Measurements from ENCODE around the gene PPP1R37.

PPP1R37 gene

GRCh38 chr19:45071545-45071938, 21.4 kb upstream of the PPP1R37 start:
- in situ Hi-C loops (cut with HindIII; ENCODE audit: low sequenced_read_pairs): no loop called here
- H3K4me3 ChIP-seq (ENCODE audit: low read depth, low read length): no peak overlapping the region
- TF ChIP-seq, protein P1, sequence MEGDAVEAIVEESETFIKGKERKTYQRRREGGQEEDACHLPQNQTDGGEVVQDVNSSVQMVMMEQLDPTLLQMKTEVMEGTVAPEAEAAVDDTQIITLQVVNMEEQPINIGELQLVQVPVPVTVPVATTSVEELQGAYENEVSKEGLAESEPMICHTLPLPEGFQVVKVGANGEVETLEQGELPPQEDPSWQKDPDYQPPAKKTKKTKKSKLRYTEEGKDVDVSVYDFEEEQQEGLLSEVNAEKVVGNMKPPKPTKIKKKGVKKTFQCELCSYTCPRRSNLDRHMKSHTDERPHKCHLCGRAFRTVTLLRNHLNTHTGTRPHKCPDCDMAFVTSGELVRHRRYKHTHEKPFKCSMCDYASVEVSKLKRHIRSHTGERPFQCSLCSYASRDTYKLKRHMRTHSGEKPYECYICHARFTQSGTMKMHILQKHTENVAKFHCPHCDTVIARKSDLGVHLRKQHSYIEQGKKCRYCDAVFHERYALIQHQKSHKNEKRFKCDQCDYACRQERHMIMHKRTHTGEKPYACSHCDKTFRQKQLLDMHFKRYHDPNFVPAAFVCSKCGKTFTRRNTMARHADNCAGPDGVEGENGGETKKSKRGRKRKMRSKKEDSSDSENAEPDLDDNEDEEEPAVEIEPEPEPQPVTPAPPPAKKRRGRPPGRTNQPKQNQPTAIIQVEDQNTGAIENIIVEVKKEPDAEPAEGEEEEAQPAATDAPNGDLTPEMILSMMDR (IDR thresholded peaks at IDR 0.05; ENCODE audit: low read depth, low read length, missing control alignments): no peak
- no peak for DNase-seq (ENCODE audit: low read depth)

- H3K4me3 ChIP-seq (ENCODE audit: low read depth, low read length): no peak overlapping the region
- TF ChIP-seq, protein P1 (IDR thresholded peaks at IDR 0.05; ENCODE audit: low read depth, low read length, missing control alignments): no peak
- no peak for DNase-seq (ENCODE audit: low read depth)
- in situ Hi-C loops (cut with HindIII; ENCODE audit: low sequenced_read_pairs): no loop called here
Observed at GRCh38 chr19:45071969-45072790, 20.8 kb upstream of the PPP1R37 start.

GRCh38 chr19:45074744-45075300, 18.2 kb upstream of the PPP1R37 start:
- H3K4me3 ChIP-seq (ENCODE audit: low read depth, low read length): no peak overlapping the region
- TF ChIP-seq, protein P1 (IDR thresholded peaks at IDR 0.05; ENCODE audit: low read depth, low read length, missing control alignments): no peak
- DNase-seq (ENCODE audit: low read depth): no peak
- in situ Hi-C loops (cut with HindIII; ENCODE audit: low sequenced_read_pairs): no loop called here

DNA sequence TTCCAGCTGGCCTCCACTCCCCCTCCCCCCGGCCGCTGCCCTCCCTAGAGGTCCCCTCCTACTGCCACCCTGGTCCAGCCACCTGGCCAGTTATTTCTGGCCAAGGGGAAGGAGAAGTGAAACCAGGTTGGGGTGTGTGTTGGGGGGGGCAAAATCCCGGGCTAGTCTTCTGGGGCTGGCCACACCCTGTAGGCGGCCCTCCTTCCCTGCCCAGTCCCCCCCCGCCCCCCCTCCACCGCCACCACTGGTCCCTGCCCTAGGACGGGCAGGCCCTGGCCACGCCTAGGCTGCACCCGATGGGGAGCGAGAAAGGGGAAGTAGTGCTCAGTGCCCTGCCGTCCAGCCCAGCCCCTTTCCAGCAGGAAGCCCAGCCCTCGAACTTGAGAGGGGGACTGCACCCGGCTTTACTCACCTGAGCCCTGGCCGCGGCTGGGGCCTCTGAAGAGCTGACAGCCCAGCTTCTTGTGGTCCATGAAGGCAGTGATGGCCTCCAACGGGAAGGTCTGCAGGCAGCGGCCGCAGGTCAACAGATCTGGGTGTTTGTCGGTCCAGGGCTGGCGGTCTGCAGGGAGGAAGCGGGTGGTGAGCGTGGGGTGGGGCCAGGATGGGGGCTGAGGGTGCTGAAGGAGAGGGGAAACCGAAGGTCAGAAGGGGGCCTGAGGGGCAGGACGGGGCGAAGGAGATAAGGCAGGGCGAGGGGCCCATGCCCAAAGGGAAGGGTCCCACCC, 17.5 kb upstream of the PPP1R37 start:
- in situ Hi-C loops (cut with HindIII; ENCODE audit: low sequenced_read_pairs): no loop called here
- TF ChIP-seq, protein P1 (IDR thresholded peaks at IDR 0.05; ENCODE audit: low read depth, low read length, missing control alignments): no peak
- peak overlapping the region; percentile 39 for H3K4me3 ChIP-seq (ENCODE audit: low read depth, low read length)
- no peak for DNase-seq (ENCODE audit: low read depth)

DNA sequence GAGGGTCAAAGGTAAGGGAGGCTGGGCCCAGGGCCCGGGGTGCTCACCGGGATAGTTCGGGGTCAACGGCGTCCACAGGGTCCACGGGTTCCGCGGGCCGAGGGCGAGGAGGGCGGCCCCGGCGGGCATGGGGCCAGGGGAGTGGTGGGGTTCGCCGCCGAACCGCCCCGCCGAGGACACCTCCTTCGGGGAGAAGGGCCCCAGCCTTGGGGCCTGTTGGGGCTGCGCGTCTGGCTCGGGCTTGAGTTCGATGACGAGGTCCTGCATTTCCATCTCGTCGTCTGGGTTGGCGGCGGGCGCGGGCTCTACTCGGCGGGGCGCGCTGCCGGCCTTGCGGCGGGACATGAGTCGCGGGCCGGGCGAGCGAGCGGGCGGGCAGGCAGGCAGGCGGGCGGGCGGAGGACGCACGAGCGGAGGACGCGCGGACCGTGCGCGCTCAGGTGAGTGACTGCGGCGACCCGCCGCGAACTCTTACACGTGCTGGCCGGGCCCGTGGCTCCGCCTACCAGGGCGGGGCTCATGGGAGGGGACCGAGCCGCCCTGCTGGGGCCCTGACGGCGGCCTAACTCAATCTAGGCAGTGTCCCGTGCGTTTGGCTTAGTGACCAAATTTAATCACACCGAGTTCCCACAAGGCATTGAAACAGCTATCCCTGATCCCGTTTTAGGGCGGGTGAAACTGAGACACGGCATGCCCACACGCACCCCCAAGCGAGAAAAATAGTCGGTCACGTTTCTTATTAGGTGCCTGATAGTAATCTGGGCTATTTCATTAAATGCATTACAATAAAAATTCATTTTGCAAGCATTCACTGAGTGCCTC, 16.7 kb upstream of the PPP1R37 start, which contains the start of gene ZNF296:
TSS of gene ZNF296 (minus strand) at position 450 of the 822 bp plus-strand sequence. CDS start at position 345, 105 bp downstream.
- DNase-seq (ENCODE audit: low read depth): no peak
- TF ChIP-seq, protein P1 (IDR thresholded peaks at IDR 0.05; ENCODE audit: low read depth, low read length, missing control alignments): no peak
- peak within 1 kb of the TSS; percentile 39 for H3K4me3 ChIP-seq (ENCODE audit: low read depth, low read length)
- in situ Hi-C loops (cut with HindIII; ENCODE audit: low sequenced_read_pairs): no loop called here

Measured in astrocyte of the cerebellum (primary cell).